ENCODE measurements around the gene NCBP3. TPM values are rescaled to one million over a fixed set of nuclear protein-coding genes. Genes with fewer than 3 reads are reported as not detected.

NCBP3 gene
- total RNA-seq, 2 experiments from 2014 or later = 25.0 to 29.5 TPM

GRCh38 chr17:3805581-3805980, 40.5 kb downstream of the NCBP3 start:
- Histone ChIP-seq H3K4me3 (ENCODE audit: low read length) (no peak overlapping the region), H3K36me3 (ENCODE audit: insufficient read depth, low read length) (peaks cover 20% of the 10 kb centered on the region), H3K27me3 (ENCODE audit: control insufficient read depth in 1 of 2, insufficient read depth in 2 of 2, low read length in 2 of 2) (no peaks in the 10 kb centered on the region), H3K4me1 (ENCODE audit: insufficient read depth, low read length) (peaks cover 9% of the 10 kb centered on the region), H3K9me3 (ENCODE audit: control insufficient read depth in 1 of 2, insufficient read depth in 1 of 2, low read length in 2 of 2) (no peaks in the 10 kb centered on the region), H3K27ac (ENCODE audit: low read depth in 1 of 2, low read length in 2 of 2) (no peak overlapping the region)
- no peak overlapping the region for H3K27ac Mint-ChIP-seq
- H3K36me3 Mint-ChIP-seq (ENCODE audit: low read depth) = peaks cover 31% of the 10 kb centered on the region
- no peak overlapping the region for H3K4me3 Mint-ChIP-seq
- POLR2A ChIA-PET = no interaction called here
- H3K27me3 Mint-ChIP-seq = no peaks in the 10 kb centered on the region
- H3K4me1 Mint-ChIP-seq (ENCODE audit: low read depth) = peaks cover 3% of the 10 kb centered on the region
- no peaks in the 10 kb centered on the region for H3K9me3 Mint-ChIP-seq
- DNase-seq (no peak), ATAC-seq (ENCODE audit: poor library complexity) (no peak)
- CTCF ChIA-PET = interaction anchor here (1.7 kb wide), 1 partner anchor 68 kb away, joined by 6 read pairs; no protein-coding TSS in a partner anchor
- no peak for TF ChIP-seq CTCF (IDR thresholded peaks at IDR 0.05)
- intact Hi-C loops (cut with DNase I, micrococcal nuclease) = no loop called here

- H3K27me3 ChIP-seq (ENCODE audit: control insufficient read depth in 1 of 2, insufficient read depth in 2 of 2, low read length in 2 of 2) = no peaks in the 10 kb centered on the region
- peaks cover 12% of the 10 kb centered on the region for H3K36me3 ChIP-seq (ENCODE audit: insufficient read depth, low read length)
- CTCF ChIA-PET = interaction anchor here (1.7 kb wide), 1 partner anchor 67 kb away, joined by 6 read pairs; no protein-coding TSS in a partner anchor
- H3K4me3 Mint-ChIP-seq = no peak overlapping the region
- intact Hi-C loops (cut with DNase I, micrococcal nuclease) = no loop called here
- H3K36me3 Mint-ChIP-seq (ENCODE audit: low read depth) = peaks cover 20% of the 10 kb centered on the region
- no peak for TF ChIP-seq CTCF (IDR thresholded peaks at IDR 0.05)
- H3K9me3 ChIP-seq (ENCODE audit: control insufficient read depth in 1 of 2, insufficient read depth in 1 of 2, low read length in 2 of 2) = no peaks in the 10 kb centered on the region
- no peak overlapping the region for H3K27ac ChIP-seq (ENCODE audit: low read depth in 1 of 2, low read length in 2 of 2)
- DNase-seq = peak in 1 of 14 experiments; percentile 25
- ATAC-seq (ENCODE audit: poor library complexity) = no peak
- POLR2A ChIA-PET = no interaction called here
- H3K27ac Mint-ChIP-seq = no peak overlapping the region
- peaks cover 3% of the 10 kb centered on the region for H3K4me1 Mint-ChIP-seq (ENCODE audit: low read depth)
- H3K9me3 Mint-ChIP-seq = no peaks in the 10 kb centered on the region
- H3K4me1 ChIP-seq (ENCODE audit: insufficient read depth, low read length) = peaks cover 13% of the 10 kb centered on the region
- H3K4me3 ChIP-seq (ENCODE audit: low read length) = no peak overlapping the region
- H3K27me3 Mint-ChIP-seq = no peaks in the 10 kb centered on the region
Observed at GRCh38 chr17:3804503-3804931, 41.5 kb downstream of the NCBP3 start.

- CTCF ChIA-PET = no interaction called here
- no peaks in the 10 kb centered on the region for H3K27me3 Mint-ChIP-seq
- POLR2A ChIA-PET = no interaction called here
Observed at GRCh38 chr17:3803308-3803640, 42.8 kb downstream of the NCBP3 start.

More at GRCh38 chr17:3803308-3803640, 42.8 kb downstream of the NCBP3 start:
- Mint-ChIP-seq H3K36me3 (ENCODE audit: low read depth) (peaks cover 14% of the 10 kb centered on the region), H3K9me3 (no peaks in the 10 kb centered on the region), H3K27ac (no peak overlapping the region), H3K4me1 (ENCODE audit: low read depth) (peaks cover 3% of the 10 kb centered on the region), H3K4me3 (no peak overlapping the region)
- H3K4me3 ChIP-seq (ENCODE audit: low read length) = no peak overlapping the region
- DNase-seq (peak in 2 of 14 experiments; percentile 4 to 21), ATAC-seq (ENCODE audit: poor library complexity) (no peak)
- H3K36me3 ChIP-seq (ENCODE audit: insufficient read depth, low read length) = peaks cover 10% of the 10 kb centered on the region
- H3K27me3 ChIP-seq (ENCODE audit: control insufficient read depth in 1 of 2, insufficient read depth in 2 of 2, low read length in 2 of 2) = no peaks in the 10 kb centered on the region
- peaks cover 18% of the 10 kb centered on the region for H3K4me1 ChIP-seq (ENCODE audit: insufficient read depth, low read length)
- intact Hi-C loops (cut with DNase I, micrococcal nuclease) = no loop called here
- no peak overlapping the region for H3K27ac ChIP-seq (ENCODE audit: low read depth in 1 of 2, low read length in 2 of 2)
- H3K9me3 ChIP-seq (ENCODE audit: control insufficient read depth in 1 of 2, insufficient read depth in 1 of 2, low read length in 2 of 2) = no peaks in the 10 kb centered on the region
- no peak for TF ChIP-seq CTCF (IDR thresholded peaks at IDR 0.05)

Measured in CD4-positive, alpha-beta T cell (primary cell).